ENCODE results near the gene FBXL19. TPM values are rescaled to one million over a fixed set of nuclear protein-coding genes. Genes with fewer than 3 reads are reported as not detected.

The FBXL19 gene
- total and polyA plus RNA-seq, 2 of the 13 experiments (the other 11 are each of a cell fraction or from before 2014, with no cell fraction given) = 6.0 to 13.7 TPM

DNA sequence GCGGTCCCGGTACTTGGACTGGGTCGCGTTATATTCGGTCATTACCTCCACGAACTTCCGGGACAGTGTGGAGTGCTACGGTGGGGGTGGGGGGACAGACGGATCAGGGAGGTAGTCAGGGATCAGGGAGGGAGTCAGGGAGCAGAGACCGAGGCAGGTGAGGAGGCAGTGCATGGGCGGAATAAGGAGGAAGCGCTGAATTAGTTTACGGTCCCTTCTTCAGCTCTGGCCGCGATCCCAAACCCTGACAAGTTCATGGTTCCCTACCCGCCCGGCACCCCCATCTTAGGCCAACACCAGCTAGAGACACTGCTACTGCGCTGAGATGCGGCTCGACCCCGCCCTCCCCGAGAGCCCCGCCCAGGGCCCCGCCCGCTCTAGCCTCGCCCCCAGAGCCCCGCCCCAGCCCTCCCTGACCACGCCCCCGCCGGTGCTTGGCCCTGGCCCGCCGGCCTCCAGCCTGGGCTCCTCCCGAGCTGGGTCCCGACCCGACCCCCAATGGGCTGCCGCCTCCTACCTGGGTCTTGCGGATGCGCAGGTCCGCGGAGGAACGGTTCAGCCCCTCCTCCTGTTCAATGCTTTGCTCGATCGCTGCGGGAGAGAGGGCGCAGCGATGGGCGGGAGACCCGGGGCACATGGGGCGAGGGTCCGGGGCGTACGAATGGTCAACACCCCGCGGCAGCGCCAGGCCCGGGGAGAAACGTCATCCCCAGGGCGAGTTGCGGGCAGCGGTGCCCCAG lies 73.8 kb downstream of the FBXL19 start (continued):
- TF ChIP-seq, protein P1, sequence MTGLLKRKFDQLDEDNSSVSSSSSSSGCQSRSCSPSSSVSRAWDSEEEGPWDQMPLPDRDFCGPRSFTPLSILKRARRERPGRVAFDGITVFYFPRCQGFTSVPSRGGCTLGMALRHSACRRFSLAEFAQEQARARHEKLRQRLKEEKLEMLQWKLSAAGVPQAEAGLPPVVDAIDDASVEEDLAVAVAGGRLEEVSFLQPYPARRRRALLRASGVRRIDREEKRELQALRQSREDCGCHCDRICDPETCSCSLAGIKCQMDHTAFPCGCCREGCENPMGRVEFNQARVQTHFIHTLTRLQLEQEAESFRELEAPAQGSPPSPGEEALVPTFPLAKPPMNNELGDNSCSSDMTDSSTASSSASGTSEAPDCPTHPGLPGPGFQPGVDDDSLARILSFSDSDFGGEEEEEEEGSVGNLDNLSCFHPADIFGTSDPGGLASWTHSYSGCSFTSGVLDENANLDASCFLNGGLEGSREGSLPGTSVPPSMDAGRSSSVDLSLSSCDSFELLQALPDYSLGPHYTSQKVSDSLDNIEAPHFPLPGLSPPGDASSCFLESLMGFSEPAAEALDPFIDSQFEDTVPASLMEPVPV (CRISPR knock-in tag; IDR thresholded peaks at IDR 0.05) = peak; percentile 91; the same call in 1 of the 2 replicates
- TF ChIP-seq SRSF1 (optimal IDR thresholded peaks at IDR 0.05; ENCODE audit: low read depth, low read length) (peak; percentile 16), ZNF234 (CRISPR knock-in tag; conservative IDR thresholded peaks at IDR 0.05) (0 out of 2 replicates have a peak, but pooled peaks have one; percentile 39), ZNF660 (CRISPR knock-in tag; IDR thresholded peaks at IDR 0.05; ENCODE audit: borderline replicate concordance, low read depth) (no peak), ZEB1 (IDR thresholded peaks at IDR 0.05; ENCODE audit: insufficient replicate concordance, low read depth) (no peak), PCBP2 (optimal IDR thresholded peaks at IDR 0.05; ENCODE audit: low read depth, low read length, poor library complexity, severe bottlenecking) (no peak), GZF1 (CRISPR knock-in tag; IDR thresholded peaks at IDR 0.05) (peak; percentile 62; the same call in 1 of the 2 replicates), GABPB1 (CRISPR knock-in tag; IDR thresholded peaks at IDR 0.05) (peak; percentile 66), HDAC6 (IDR thresholded peaks at IDR 0.05; ENCODE audit: low read depth, low read length) (no peak), SPEN (CRISPR knock-in tag; IDR thresholded peaks at IDR 0.05; ENCODE audit: low read depth) (peak; percentile 18; the same call in 1 of the 2 replicates), FOXA1 (IDR thresholded peaks at IDR 0.05) (no peak), FOXA1 (CRISPR knock-in tag; IDR thresholded peaks at IDR 0.05) (peak; percentile 48), ISX (CRISPR knock-in tag; conservative IDR thresholded peaks at IDR 0.05) (no peak; the same call in 1 of the 2 replicates), RORA (CRISPR knock-in tag; IDR thresholded peaks at IDR 0.05) (no peak), ZNF670 (CRISPR knock-in tag; IDR thresholded peaks at IDR 0.05; ENCODE audit: borderline replicate concordance) (peak; percentile 96), NFE2 (CRISPR knock-in tag; IDR thresholded peaks at IDR 0.05) (no peak), ZBTB20 (CRISPR knock-in tag; IDR thresholded peaks at IDR 0.05; ENCODE audit: borderline replicate concordance, low read depth) (peak; percentile 72), ISL2 (CRISPR knock-in tag; IDR thresholded peaks at IDR 0.05) (0 out of 2 replicates have a peak, but pooled peaks have one; percentile 25), FIP1L1 (IDR thresholded peaks at IDR 0.05; ENCODE audit: borderline replicate concordance, insufficient read depth, low read depth, low read length) (0 out of 2 replicates have a peak, but pooled peaks have one; percentile 43)
- TF ChIP-seq, protein P2, sequence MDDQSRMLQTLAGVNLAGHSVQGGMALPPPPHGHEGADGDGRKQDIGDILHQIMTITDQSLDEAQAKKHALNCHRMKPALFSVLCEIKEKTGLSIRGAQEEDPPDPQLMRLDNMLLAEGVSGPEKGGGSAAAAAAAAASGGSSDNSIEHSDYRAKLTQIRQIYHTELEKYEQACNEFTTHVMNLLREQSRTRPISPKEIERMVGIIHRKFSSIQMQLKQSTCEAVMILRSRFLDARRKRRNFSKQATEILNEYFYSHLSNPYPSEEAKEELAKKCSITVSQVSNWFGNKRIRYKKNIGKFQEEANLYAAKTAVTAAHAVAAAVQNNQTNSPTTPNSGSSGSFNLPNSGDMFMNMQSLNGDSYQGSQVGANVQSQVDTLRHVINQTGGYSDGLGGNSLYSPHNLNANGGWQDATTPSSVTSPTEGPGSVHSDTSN (CRISPR knock-in tag; IDR thresholded peaks at IDR 0.05; ENCODE audit: borderline replicate concordance) = 0 out of 2 replicates have a peak, but pooled peaks have one; percentile 63
- TF ChIP-seq, protein P3, sequence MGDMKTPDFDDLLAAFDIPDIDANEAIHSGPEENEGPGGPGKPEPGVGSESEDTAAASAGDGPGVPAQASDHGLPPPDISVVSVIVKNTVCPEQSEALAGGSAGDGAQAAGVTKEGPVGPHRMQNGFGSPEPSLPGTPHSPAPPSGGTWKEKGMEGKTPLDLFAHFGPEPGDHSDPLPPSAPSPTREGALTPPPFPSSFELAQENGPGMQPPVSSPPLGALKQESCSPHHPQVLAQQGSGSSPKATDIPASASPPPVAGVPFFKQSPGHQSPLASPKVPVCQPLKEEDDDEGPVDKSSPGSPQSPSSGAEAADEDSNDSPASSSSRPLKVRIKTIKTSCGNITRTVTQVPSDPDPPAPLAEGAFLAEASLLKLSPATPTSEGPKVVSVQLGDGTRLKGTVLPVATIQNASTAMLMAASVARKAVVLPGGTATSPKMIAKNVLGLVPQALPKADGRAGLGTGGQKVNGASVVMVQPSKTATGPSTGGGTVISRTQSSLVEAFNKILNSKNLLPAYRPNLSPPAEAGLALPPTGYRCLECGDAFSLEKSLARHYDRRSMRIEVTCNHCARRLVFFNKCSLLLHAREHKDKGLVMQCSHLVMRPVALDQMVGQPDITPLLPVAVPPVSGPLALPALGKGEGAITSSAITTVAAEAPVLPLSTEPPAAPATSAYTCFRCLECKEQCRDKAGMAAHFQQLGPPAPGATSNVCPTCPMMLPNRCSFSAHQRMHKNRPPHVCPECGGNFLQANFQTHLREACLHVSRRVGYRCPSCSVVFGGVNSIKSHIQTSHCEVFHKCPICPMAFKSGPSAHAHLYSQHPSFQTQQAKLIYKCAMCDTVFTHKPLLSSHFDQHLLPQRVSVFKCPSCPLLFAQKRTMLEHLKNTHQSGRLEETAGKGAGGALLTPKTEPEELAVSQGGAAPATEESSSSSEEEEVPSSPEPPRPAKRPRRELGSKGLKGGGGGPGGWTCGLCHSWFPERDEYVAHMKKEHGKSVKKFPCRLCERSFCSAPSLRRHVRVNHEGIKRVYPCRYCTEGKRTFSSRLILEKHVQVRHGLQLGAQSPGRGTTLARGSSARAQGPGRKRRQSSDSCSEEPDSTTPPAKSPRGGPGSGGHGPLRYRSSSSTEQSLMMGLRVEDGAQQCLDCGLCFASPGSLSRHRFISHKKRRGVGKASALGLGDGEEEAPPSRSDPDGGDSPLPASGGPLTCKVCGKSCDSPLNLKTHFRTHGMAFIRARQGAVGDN (CRISPR knock-in tag; IDR thresholded peaks at IDR 0.05) = peak; percentile 85
- TF ChIP-seq, protein P4, sequence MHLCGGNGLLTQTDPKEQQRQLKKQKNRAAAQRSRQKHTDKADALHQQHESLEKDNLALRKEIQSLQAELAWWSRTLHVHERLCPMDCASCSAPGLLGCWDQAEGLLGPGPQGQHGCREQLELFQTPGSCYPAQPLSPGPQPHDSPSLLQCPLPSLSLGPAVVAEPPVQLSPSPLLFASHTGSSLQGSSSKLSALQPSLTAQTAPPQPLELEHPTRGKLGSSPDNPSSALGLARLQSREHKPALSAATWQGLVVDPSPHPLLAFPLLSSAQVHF (CRISPR knock-in tag; IDR thresholded peaks at IDR 0.05) = peak; percentile 38; the same call in 1 of the 2 replicates

Data from HepG2 (cell line).